GM12872 (cell line): ENCODE data around the gene STK39.

ENCODE experiments used
- CTCF ChIP-seq: IDR thresholded peaks from 3 replicates; pipeline ENCODE4 v1.5.1; 2011; ENCODE audit warnings: low read depth, mild to moderate bottlenecking, low read length, moderate library complexity; ENCODE audit not compliant: insufficient read depth

Gene STK39

GRCh38 chr2:168231609-168232241 is 15.7 kb downstream of the STK39 start:
- no peak for TF ChIP-seq CTCF

DNA sequence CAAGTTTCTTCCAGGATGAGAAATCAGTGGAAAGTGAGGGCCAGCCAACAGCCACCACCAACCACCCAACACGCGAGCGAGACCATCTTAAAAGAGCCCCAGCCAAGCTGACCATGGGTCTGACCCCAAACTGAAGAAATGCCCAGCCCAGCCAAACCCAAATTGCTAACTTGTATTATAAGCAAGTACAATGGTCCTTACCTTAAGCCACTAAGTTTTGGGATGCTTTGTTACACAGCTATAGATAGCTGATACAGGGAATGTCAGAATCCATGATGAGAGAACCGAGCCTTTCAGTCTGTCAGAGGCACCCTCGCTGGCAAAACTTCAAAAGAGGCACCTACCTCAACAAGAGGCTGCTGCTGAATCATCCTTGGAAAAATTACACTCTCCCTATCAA is 17.0 kb downstream of the STK39 start:
- no peak for TF ChIP-seq CTCF

GRCh38 chr2:168224346-168224745 is 23.0 kb downstream of the STK39 start:
- no peak for TF ChIP-seq CTCF

DNA sequence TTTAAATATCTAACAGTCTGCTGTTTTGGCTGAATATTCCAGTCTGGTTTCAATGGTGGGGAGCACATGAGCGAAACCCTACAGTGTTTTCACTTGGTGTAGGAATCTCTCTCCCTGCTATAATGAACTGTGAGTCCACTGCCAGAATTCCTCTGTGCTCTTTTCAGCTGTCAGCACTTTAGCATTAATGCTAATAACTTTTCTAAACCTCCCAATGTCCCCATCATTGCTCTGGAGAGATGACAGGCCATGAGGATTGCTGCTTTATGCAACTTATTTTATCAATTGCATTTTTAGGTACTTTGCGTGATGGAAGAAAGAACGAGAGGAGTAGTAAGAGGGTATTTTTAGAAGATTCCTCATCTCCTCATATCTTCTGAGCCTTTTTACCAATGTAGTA is 25.3 kb downstream of the STK39 start:
- no peak for TF ChIP-seq CTCF

DNA sequence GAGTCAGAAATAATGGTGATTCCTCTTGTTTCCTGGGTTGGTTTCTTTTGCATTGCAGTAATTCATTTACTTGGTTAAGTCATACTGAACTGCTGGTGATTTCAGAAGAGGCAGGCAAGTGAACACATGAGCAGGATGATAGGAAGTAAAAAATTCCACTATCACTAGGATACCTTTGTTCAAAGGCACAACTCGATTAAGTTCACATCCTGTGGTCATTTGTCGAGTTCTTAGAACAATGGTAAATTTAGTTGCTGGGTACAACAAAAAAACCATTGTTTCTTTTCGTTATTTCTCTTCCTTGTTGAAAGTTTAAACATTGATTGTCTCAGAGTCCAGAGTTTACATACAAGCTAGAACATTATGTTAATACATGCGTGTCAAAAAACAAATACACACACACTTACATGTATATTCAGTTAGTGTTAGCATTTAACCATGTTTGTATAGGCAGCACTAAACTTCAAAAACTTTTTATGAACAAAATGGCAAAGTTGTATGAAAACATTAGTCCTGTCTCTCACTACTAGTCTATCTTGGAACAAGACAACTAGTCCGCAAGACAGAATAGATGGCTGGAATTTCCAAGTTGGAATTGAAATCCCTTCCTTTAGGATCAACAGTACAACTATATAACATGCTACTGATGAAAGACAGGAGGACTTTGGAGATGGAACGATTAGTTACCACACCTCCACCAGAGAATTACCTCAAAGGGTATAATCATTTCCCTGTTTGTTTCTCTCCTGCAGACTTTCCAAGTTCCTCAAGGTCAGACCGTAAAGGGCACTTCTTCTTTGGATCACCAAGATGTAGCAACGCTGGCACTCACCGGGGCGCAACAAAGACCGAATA is 26.2 kb downstream of the STK39 start:
- TF ChIP-seq CTCF, result no peak

- TF ChIP-seq CTCF, result no peak
These were observed 29.5 kb downstream of the STK39 start for GRCh38 chr2:168217920-168218319.

GRCh38 chr2:168216351-168217005 is 30.9 kb downstream of the STK39 start:
- no peak for TF ChIP-seq CTCF
